GM12873 (cell line): ENCODE data around the gene RAD51B.

Experiments used
- TF ChIP-seq, protein P1 (sequence below): IDR thresholded peaks from 2 replicates; pipeline ENCODE4 v1.5.1; 2012; ENCODE audit warnings: low read depth, mild to moderate bottlenecking, moderate library complexity, low read length, control low read depth; ENCODE audit not compliant: insufficient read depth; ENCODE audit errors: missing control alignments

RAD51B gene

GRCh38 chr14:68439676-68440075, 620.1 kb downstream of the RAD51B start:
- TF ChIP-seq, protein P1, sequence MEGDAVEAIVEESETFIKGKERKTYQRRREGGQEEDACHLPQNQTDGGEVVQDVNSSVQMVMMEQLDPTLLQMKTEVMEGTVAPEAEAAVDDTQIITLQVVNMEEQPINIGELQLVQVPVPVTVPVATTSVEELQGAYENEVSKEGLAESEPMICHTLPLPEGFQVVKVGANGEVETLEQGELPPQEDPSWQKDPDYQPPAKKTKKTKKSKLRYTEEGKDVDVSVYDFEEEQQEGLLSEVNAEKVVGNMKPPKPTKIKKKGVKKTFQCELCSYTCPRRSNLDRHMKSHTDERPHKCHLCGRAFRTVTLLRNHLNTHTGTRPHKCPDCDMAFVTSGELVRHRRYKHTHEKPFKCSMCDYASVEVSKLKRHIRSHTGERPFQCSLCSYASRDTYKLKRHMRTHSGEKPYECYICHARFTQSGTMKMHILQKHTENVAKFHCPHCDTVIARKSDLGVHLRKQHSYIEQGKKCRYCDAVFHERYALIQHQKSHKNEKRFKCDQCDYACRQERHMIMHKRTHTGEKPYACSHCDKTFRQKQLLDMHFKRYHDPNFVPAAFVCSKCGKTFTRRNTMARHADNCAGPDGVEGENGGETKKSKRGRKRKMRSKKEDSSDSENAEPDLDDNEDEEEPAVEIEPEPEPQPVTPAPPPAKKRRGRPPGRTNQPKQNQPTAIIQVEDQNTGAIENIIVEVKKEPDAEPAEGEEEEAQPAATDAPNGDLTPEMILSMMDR, result no peak

DNA sequence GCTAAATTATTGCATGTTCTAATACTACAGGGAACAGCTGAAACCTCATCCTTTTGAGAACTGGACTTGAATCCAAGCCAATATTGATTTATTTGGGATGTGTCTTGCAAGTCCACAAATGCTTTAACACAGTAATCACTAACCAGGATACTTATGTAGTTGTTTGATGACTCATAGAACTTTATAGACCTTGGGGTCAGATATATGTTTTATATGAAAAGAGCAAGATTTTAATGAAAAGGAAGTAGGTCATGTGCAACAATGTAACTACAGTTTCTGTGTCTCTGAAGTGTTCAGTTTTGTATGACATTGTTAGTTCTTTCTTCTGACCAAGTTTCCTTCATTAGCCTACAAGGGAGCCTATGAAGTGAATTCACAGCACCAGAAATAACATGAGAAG, 621.2 kb downstream of the RAD51B start:
- TF ChIP-seq, protein P1, result no peak

- TF ChIP-seq, protein P1, result no peak
Measured at GRCh38 chr14:68441542-68441941, 622.0 kb downstream of the RAD51B start.

- TF ChIP-seq, protein P1, result no peak
Measured at GRCh38 chr14:68442828-68443629, 623.5 kb downstream of the RAD51B start.

DNA sequence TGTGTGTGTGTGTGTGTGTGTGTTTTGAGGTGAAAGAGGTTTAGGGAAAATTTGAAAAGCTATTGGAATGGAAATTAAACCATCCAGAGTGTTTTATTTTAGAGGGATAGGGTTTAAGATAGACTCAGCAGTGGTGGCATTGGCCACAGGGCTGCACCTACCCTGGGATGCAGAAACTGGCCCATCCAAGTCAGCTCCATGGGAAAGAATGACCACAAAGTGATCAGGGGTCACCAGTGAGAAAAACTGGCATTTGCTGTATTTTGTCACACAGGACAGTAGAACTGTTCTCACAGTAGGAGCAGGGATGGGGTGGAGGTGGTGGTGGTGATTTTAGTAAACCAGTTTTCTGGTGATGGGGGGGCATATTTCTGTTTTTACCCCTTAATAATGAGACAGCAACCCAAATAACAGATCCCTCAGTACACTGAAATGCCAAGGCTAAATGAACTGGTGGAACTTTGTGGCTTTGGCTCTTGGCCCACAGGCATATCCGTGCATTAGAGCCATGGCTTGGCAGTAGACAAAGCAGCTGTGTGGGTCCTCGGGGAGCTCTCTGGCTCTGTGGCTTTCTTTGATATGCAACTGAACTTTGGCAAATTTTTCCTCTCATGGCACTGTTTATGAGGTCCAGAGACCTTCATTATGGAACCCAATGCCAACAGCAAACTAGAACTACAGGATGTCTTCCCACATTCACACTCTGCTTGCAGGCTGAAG, 625.0 kb downstream of the RAD51B start:
- TF ChIP-seq, protein P1, result no peak

DNA sequence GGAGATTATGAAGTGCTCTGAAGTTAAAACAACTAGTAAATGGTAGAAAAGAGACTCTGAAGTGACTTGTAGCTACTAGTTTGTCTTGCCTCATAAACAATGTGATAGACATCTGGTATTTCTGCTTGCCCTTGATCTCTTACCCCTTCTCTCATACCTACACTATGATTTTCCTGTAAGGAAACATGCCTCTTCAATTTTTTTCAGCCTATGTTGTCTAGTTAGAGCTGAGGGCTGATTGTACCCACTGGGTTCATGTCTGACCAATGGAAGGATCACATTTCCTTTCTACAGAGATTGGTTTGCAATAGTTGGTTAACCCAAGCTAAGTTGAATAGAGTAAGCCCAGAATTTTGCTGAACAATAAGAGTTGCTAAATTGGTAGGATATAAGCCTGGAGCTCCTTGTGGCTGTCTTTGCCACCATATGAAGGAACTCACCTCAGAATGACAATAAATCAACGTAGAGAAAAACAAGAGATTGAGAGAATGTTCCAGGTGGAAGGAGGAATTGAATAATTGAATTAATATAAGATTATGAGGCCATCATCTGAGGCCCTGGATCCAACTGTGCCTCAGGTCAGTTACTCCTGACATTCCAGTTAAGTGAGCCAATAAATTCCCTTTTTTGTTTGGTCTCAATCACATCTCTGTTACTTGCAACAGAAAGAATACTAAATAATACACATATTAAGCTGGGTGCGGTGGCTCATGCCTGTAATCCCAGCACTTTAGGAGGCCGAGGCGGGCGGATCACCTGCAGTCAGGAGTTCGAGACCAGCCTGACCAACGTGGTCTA, 626.9 kb downstream of the RAD51B start:
- TF ChIP-seq, protein P1, result no peak

DNA sequence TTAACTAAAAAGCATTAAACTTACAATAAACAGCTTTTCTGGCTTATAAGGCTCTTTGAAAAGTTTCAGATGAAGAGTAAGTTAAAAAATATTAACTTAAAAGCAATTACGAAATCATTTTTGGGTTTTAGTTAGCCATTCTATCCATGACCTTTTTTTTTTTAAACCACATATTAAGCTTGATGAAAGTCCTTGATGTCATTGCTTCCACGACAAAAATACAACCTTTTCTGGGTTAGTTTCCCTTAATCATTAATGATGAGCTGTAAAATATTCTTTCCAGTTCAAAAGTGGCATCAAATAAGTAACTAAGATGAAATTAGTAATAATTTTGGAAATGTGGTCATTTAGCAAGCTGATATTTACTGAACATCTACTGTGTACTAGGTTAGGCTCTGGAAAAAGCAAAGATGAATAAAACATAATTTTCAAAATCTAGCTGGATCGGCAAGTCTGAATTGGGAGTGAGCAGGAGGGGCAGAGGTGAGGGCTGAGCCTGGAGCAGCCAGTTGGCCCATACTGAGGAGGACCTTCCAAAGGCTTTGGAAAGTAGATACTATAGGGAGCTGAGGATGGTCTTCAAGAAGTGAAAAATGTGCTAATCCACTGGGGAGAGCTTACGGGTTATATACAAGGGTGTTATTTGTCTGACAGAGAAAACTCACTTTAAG, 628.1 kb downstream of the RAD51B start:
- TF ChIP-seq, protein P1, result no peak
